ENCODE data around the gene TBC1D17. TPM values are rescaled to one million over a fixed set of nuclear protein-coding genes. Genes with fewer than 3 reads are reported as not detected.
A peak's percentile ranks its signal among the peaks of the same experiment; 100 is the strongest.

Gene TBC1D17
- total and polyA plus RNA-seq, 10 of the 15 experiments (the other 5 are each of a cell fraction or from before 2014, with no cell fraction given) = 0.42 to 20.4 (median 11.2) TPM

- TF ChIP-seq ZBTB40 (IDR thresholded peaks at IDR 0.05; ENCODE audit: borderline replicate concordance) (no peak), CREM (IDR thresholded peaks at IDR 0.05; ENCODE audit: low read depth) (peak; percentile 43; the same call in 1 of the 2 replicates), EGR1 (IDR thresholded peaks at IDR 0.05; ENCODE audit: borderline replicate concordance in 1 of 2, low read depth in 2 of 2, low read length in 2 of 2) (0 out of 3 replicates have a peak, but pooled peaks of 1 of the 2 experiments have one; percentile 6), JUNB (IDR thresholded peaks at IDR 0.05) (no peak), RB1 (IDR thresholded peaks at IDR 0.05; ENCODE audit: borderline replicate concordance) (no peak), ZBTB33 (IDR thresholded peaks at IDR 0.05) (no peak), PRDM15 (CRISPR knock-in tag; IDR thresholded peaks at IDR 0.05) (no peak), BCLAF1 (IDR thresholded peaks at IDR 0.05) (no peak), SKIL (IDR thresholded peaks at IDR 0.05; ENCODE audit: low read depth, poor library complexity, severe bottlenecking) (peak; percentile 46), RFX5 (IDR thresholded peaks at IDR 0.05; ENCODE audit: low read depth, low read length) (no peak), KLF5 (IDR thresholded peaks at IDR 0.05; ENCODE audit: partially characterized antibody) (no peak), PML (IDR thresholded peaks at IDR 0.05; ENCODE audit: low read length) (peak; percentile 78; the same call in 1 of the 2 replicates), SMC3 (IDR thresholded peaks at IDR 0.05; ENCODE audit: borderline replicate concordance, low read length) (no peak)
These were observed 34.1 kb downstream of the TBC1D17 start (continued) for GRCh38 chr19:49911381-49912145.
